ENCODE results near the gene KIDINS220. TPM values are rescaled to one million over a fixed set of nuclear protein-coding genes. Genes with fewer than 3 reads are reported as not detected.

The KIDINS220 gene
- total and polyA plus RNA-seq, 5 experiments from 2014 or later, result 19.3 to 54.1 (median 27.2) TPM

DNA sequence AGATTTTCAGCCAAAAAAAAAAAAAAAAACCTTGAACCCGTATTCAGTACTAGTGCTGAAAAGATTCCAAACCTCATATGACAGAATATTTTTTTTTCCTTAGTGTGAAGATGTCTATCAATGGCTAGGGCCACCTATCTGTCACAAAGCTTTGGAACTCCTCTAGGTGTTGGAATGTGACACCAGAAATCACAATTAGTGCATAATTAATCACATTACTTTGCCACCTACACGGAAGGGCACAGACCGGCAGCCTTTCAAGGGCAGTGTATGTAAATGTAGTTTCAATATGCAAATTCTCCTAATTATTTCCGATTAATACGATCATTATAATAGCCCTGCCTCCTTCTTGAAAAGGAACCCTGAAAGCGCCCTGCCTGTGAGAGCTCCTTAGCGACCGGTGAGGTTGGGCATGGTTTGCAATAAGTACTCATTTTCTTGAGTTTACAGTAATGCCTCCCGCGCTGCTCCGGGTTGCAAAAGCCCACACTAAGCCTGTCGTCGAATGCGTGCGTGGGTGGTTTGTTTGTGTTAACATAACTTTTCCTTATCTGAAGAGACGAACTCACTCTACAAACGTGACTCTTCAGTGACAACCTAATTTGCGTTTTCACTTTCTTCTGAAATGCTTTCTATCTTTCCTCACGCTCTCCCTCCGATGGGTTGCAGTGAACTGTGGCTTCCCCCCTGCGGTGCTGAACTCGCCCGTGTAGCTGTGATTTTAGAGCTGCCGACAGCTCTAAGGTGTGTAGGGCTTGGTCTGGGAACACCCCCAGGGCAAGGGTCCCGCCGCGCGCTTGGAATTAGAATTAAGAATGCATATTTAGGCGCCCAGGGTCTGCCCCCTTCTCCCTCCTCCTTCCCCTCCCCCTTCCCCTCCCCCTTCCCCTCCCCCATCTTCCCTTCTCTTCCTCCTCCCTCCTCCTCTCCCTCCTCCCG lies 156.3 kb downstream of the KIDINS220 start:
- Mint-ChIP-seq H3K27me3 (peaks cover 11 to 23% (median 16%) of the 10 kb centered on the region in 5 donors), H3K27ac (peak overlapping the region; percentile 83 to 95 (median 88)), H3K36me3 (peaks cover 2 to 19% (median 7%) of the 10 kb centered on the region in 3 donors), H3K9me3 (peaks cover 0 to 4% (median 1%) of the 10 kb centered on the region in 9 donors), H3K4me1 (peaks cover 17 to 59% (median 49%) of the 10 kb centered on the region in 4 donors), H3K4me3 (peak overlapping the region; percentile 87 to 99 (median 93))
- peak; percentile 14 to 17 for ATAC-seq
- POLR2A ChIA-PET, result interaction anchor here (0.6 to 5.0 kb wide), 32 partner anchors 8 to 1766 kb away, joined by 3 to 55 read pairs (median 4); no protein-coding TSS in a partner anchor
- peak in 9 of 10 donors; percentile 44 to 78 (median 72) for DNase-seq

GRCh38 chr2:8679827-8680731 lies 157.3 kb downstream of the KIDINS220 start:
- ATAC-seq (no peak), DNase-seq (no peak)
- H3K27ac Mint-ChIP-seq, result peak overlapping the region; percentile 18 to 94 (median 76)
- H3K27me3 Mint-ChIP-seq, result peaks cover 13 to 27% (median 19%) of the 10 kb centered on the region in 5 donors
- POLR2A ChIA-PET, result interaction anchor here (0.6 to 5.0 kb wide), 10 partner anchors 8 to 1745 kb away, joined by 4 to 55 read pairs (median 11); no protein-coding TSS in a partner anchor
- peak overlapping the region; percentile 81 to 99 (median 90) for H3K4me3 Mint-ChIP-seq
- peaks cover 2 to 26% (median 7%) of the 10 kb centered on the region in 3 donors for H3K36me3 Mint-ChIP-seq
- H3K4me1 Mint-ChIP-seq, result peaks cover 16 to 57% (median 49%) of the 10 kb centered on the region in 4 donors
- peaks cover 0 to 13% (median 3%) of the 10 kb centered on the region in 9 donors for H3K9me3 Mint-ChIP-seq

DNA sequence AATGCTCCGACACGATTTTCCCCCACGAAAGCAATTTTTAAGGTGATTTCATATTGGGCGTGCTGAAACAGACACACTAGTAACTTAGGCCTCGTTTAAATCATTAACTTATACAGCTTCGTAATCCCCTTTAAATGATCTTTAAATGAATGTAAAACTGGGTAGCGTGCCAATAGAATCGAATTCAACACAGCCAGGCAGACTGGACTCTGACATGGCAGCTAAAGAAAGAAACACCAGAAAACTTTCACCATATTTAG lies 157.9 kb downstream of the KIDINS220 start:
- POLR2A ChIA-PET, result interaction anchor here (0.9 to 5.0 kb wide), 3 partner anchors 14 to 1112 kb away, joined by 4 to 43 read pairs (median 4); no protein-coding TSS in a partner anchor
- Mint-ChIP-seq H3K4me3 (peak overlapping the region; percentile 65 to 99 (median 88)), H3K27me3 (peaks cover 13 to 29% (median 19%) of the 10 kb centered on the region in 5 donors), H3K4me1 (peaks cover 15 to 55% (median 46%) of the 10 kb centered on the region in 4 donors), H3K9me3 (peaks cover 2 to 19% (median 8%) of the 10 kb centered on the region in 9 donors), H3K36me3 (peaks cover 2 to 28% (median 7%) of the 10 kb centered on the region in 3 donors), H3K27ac (peak overlapping the region; percentile 43 to 94 (median 76))
- DNase-seq, result no peak
- no peak for ATAC-seq

Other genes starting within 250 kb of the KIDINS220 start
- gene ID2, start 155.6 kb downstream of the KIDINS220 start, total RNA-seq, result 10 to 100 TPM; 67.1 to 67.6 TPM
- gene ID2, start 155.6 kb downstream of the KIDINS220 start, polyA plus RNA-seq, result 100 to 1,000 TPM; 368 to 630 (median 479) TPM
- gene MBOAT2, start 166.1 kb upstream of the KIDINS220 start, total RNA-seq, result 1 to 10 TPM; 1.0 to 1.8 TPM
- 1 to 10 TPM in 1 of 3 donors, under 1 TPM in 1, not detected in 1; 0.82 to 1.1 TPM for gene MBOAT2, start 166.1 kb upstream of the KIDINS220 start, polyA plus RNA-seq

Data from naive thymus-derived CD8-positive, alpha-beta T cell (primary cell).